ENCODE measurements around the gene GSTA4. TPM values are rescaled to one million over a fixed set of nuclear protein-coding genes. Genes with fewer than 3 reads are reported as not detected.

Gene GSTA4
- total RNA-seq, 1 donor = 25.9 TPM

DNA sequence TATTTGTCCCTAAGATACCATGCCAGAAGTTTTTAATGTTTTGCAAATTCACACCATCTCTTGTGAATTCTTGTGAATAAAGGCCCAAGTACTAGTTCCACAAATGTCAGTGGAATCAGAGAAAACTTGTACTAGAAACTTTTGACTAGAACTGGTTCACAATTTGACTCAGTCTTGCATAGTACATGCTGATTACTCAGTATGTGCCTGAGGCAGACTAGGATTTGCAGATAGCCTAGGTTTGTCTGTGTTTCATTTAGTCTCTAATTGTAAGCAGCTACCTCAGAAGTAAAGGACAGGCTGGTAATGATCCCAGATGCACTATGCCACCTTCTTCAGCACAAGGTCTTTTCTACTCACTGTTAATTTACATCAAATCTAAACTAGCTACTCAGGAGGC is 34.2 kb upstream of the GSTA4 start:
- no peak for DNase-seq (ENCODE audit: low read depth)
- no peak overlapping the region for H3K4me3 ChIP-seq (ENCODE audit: low read depth, low read length)
- TF ChIP-seq CTCF (IDR thresholded peaks at IDR 0.05; ENCODE audit: insufficient read depth, low read depth, low read length) = no peak

- no peak for DNase-seq (ENCODE audit: low read depth)
- TF ChIP-seq CTCF (IDR thresholded peaks at IDR 0.05; ENCODE audit: insufficient read depth, low read depth, low read length) = no peak
- H3K4me3 ChIP-seq (ENCODE audit: low read depth, low read length) = no peak overlapping the region
These were observed 33.4 kb upstream of the GSTA4 start for GRCh38 chr6:53028467-53028866.

- no peak overlapping the region for H3K4me3 ChIP-seq (ENCODE audit: low read depth, low read length)
- peak; percentile 39 for DNase-seq (ENCODE audit: low read depth)
- TF ChIP-seq CTCF (IDR thresholded peaks at IDR 0.05; ENCODE audit: insufficient read depth, low read depth, low read length) = no peak
These were observed 32.1 kb upstream of the GSTA4 start for GRCh38 chr6:53027131-53027718.

GRCh38 chr6:53026526-53026925 is 31.4 kb upstream of the GSTA4 start:
- H3K4me3 ChIP-seq (ENCODE audit: low read depth, low read length) = no peak overlapping the region
- no peak for DNase-seq (ENCODE audit: low read depth)
- no peak for TF ChIP-seq CTCF (IDR thresholded peaks at IDR 0.05; ENCODE audit: insufficient read depth, low read depth, low read length)

DNA sequence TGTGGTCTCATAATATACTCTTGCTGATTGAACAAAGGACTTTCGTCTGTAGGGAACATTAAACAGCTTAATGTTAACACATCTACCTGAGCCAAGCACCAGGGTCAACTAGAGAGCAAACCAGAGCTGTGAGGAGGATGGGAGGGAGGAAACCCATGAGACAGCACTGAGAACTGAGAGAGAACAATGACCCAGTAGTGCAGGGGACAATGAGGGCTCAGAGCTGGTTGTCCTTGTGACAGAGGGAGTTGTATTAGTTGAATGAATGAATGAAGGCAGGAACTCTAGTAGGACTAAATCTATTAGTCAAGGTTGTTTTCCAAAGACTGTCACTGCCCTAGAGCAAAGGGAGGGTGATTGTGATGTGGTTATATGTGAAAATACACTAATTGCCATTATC is 28.2 kb upstream of the GSTA4 start:
- TF ChIP-seq CTCF (IDR thresholded peaks at IDR 0.05; ENCODE audit: insufficient read depth, low read depth, low read length) = no peak
- no peak overlapping the region for H3K4me3 ChIP-seq (ENCODE audit: low read depth, low read length)
- no peak for DNase-seq (ENCODE audit: low read depth)

- peak; percentile 93 for DNase-seq (ENCODE audit: low read depth)
- TF ChIP-seq CTCF (IDR thresholded peaks at IDR 0.05; ENCODE audit: insufficient read depth, low read depth, low read length) = no peak
- no peak overlapping the region for H3K4me3 ChIP-seq (ENCODE audit: low read depth, low read length)
These were observed 25.1 kb upstream of the GSTA4 start for GRCh38 chr6:53020005-53020744.

All from fibroblast of villous mesenchyme (primary cell).